Activated gamma-delta T cell treated with Interleukin-2 at 50 U/mL for 16 hours (primary cell): ENCODE measurements around the gene SLC25A6.
A peak's percentile ranks its signal among the peaks of the same experiment; 100 is the strongest.
"Not testable (repeated sequence)": the region's sequence is repeated elsewhere in the genome, so short reads cannot be mapped to it uniquely, and the experiment has no call there.

Experiments
- DNase-seq: peaks from one replicate; pipeline ENCODE4 v3.0.0-alpha.2; 2020

SLC25A6 gene

DNA sequence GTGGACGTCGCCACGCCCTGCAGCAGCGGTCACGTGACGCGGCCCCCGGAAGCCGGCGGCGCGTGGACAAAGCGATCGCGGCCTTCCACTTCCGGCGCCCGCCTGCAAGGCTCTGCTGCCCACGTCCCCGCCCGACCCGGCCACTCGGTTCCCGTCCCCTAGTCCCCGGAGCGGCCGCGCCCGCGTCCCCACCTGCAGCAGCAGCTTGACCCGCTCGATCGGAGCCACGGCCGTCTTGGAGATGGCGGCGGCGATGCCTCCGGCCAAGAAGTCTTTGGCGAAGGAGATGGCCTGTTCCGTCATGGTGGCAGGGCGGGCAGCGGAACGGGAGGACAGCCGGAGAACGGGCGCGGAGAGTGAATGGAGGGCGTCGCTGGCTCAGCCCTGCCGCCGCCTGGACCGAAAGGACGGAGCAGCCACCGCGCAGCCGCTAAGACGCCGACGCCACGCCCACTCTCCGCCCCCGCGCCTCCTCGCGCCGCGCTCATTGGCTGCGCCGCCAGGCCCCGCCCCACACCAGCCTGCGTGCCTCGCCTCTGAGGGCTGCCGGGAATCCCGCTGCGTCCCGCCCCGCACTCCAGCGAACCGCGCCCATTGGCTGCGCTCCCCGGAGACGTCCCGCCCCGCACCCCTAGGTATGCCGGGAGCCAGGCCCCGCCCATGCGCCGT, at the start of gene SLC25A6:
Gene SLC25A6, minus strand, starts transcription at position 407 of the 669 bp plus-strand sequence. Its CDS starts 104 bp downstream, at position 303.
- peak; percentile 99 for DNase-seq

DNA sequence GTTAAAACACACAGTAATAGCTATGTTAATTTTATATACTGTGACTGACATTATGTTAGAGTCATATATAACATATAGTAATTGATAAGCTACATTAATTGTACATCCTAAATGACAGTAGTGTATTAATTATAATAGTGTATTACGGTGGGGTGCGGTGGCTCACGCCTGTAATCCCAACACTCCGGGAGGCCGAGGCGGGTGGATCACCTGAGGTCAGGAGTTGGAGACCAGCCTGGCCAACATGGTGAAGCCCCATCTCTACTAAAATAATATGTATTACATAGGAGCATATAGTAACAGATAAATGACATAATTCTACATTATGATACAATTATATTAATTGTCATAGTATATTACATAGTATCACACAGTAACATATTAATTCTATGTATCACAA, 48.6 kb upstream of the SLC25A6 start:
- no peak for DNase-seq

DNA sequence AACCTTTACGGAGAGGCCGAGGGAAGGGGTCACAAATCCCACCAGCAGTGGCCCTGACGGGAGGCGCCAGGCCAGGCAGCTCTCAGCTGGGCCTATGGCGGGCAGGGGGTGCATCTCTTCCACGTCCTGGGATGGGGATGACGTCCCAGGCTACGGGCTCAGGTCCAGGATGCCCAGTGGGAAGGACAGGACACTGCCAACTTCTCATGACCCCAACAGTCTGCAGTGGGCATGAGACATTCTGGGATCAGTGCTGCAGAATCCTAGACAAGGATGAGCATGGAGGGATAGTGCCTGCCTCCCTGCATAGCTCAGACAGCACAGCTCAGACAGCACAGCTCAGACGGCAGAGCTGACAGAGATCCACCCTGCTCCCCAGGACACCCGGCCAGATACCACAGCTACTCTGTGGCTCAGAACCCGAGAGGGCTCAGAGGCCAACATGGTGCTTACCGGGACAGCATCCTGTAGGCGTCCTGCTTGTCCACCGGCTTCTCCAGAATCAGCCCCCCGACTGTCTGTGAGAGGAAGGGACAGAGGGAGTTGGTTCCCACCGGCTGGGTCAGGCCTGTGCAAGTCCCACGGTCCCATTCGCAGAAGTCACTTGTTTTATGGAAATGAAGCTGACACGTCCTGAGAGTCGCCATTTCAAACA, 43.5 kb upstream of the SLC25A6 start:
- no peak for DNase-seq

DNA sequence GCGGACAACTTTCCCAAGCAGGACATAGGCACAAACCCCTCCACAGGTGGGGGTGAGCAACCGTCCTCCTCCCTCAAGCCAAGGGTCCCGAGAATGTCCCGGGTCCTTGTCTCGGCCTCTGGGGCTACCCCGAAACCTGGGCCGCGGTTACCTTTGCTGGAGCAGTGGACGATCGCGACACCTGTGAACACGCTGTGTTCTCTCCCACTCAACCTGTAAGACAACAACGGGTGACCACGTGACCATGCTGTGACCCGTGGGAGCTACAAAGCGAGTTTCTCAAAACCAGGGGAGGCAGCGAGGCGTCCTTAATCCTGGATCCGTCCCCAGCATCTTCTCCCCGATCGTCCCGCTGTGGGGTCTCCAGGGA, 42.9 kb upstream of the SLC25A6 start:
- no peak for DNase-seq

DNA sequence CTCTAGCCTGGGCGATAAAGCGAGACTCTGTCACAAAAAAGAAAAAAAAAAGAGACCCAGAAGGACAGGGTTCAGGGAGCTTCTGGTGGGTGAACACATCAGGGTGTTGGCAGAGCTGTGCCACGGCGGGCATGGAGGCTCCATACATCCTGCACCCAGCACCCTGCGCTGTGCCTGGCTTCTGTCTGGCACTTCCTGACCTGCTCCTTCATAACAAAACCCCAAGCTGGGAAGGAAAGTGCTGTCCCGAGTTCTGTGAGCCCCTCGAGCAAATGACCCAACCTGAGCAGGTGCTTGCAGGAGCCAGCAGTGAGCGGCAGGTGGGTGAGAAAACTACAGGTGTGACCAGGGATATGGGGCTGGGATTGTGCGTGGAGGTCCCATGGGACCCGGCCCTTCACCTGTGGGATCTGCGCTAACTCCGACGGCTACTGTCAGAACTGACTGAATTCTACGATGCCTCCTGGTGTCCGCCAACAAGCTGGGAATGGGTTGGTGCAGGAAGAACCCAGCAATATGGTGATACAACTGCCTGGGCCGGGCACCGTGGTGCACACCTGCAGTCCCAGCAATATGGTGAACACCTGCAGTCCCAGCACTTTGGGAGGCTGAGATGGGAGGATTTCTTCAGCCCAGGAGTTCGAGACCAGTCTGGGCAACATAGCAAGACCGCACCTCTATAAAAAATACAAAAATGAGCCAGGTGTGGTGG, 41.9 kb upstream of the SLC25A6 start:
- no peak for DNase-seq

DNA sequence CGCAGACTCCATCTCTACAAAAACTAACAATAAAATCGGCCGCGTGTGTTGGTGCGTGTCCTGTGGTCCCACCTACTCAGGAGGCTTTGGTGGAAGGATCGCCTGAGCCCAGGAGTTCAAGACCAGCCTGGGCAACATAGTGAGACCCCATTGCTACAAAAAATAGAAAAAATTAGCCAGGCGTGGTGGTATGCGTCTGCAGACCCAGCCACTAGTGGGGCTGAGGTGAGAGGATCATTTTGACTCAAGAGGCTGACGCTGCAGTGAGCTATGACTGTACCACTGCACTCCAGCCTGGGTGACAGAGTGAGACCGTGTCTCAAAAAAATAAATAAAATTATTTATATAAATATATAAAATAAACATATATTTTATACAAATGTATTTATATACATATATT, 38.5 kb upstream of the SLC25A6 start:
- no peak for DNase-seq

DNA sequence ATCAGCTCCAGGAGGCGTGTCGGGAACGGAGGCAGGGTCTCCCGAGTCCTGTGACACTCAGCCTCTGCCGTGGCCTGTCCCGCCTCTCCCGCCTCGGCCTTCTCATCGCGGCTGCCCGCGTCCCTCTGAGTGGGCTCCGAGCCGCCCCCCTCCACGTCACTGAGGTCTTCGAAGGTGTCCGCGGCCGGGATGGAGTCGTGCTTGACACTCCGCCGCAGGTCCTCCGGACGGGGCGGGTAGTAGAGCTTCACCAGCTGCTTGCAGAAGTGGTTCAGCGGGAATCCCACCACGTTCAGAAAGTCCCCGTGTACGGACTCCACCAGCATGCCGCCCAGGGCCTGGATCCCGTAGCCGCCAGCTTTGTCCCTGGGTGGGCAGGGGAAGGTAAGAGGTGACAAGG, 35.8 kb upstream of the SLC25A6 start:
- no peak for DNase-seq

DNA sequence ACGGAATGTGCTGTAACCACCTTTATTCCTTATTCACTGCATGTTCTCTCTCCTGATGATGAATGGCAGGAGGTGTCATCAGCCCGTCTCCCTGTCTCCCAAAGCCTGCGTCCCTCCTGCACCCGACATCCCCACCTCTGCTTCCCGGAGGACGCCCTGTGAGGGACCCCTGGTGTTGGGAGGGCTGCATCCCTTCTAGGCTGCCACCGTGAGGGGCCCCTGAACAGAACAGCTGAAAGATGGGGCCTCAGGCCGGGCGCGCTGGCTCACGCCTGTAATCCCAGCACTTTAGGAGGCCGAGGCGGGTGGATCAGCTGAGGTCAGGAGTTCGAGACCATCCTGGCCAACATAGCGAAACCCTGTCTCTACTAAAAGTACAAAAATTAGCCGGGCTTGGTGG, 34.4 kb upstream of the SLC25A6 start:
- not testable (repeated sequence) for DNase-seq

DNA sequence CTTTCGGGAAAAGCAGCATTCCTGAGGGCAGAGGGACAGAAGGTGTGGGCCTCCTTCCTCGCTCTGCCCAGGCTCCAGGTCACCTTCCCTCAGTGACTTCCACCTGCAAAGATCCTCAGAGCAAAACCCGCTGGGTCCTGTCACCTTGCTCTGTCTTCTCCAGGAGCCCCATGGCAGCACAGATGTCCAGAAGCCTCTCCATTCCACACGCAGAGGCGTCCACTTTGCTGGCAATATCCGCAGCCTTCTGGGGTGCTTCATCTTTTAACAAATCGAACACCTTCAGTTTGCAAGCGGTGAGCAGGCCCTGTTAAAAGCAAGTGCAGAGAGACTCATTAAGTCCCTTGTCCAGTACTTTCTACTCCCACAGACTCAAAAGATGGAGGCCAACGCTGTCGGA, 33.5 kb upstream of the SLC25A6 start:
- no peak for DNase-seq

DNA sequence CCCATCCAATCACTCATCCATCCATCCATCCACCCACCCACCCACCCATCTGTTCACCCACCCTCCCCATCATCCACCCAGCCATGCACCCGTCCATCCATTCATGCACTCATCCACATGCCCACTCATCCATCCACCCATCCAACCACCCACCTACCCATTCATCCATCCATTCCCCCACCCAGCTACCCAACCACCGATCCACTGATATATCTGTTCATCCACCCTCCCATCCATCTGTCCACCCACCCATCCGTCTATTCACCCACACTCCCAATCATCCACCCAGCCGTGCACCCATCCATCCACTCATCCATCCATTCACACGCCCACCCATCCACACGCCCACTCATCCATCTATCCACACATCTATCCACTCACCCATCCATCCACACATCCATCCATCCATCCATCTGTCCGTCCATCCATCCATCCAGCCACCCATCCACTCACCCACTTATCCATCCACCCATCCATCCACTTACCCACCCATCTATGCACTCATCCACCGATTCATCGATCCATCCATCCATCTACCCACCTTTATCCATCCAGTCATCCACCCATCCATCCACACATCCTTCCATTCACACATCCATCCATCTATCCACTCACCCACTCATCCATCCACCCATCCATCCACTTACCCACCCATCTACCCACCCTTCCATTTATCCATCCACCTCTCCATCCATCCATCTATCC, 32.4 kb upstream of the SLC25A6 start:
- DNase-seq, result no peak

DNA sequence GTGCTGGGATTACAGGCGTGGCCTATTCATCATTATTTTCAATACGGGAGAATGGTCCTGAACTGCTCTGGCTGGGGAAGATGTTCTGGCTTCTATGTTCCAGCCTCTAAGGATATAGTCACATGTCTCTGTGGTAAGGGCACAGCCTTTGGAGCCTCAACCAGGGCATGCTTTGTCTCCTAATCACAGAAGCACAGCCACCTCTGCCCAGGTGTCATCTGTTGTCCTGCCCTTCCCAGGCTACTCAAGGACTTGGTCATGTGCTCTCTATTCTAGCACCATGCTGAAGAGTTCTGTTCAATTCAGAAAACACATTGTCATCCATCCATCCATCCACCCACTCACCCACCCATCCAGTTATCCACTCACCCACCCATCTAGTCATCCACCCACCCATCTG, 31.3 kb upstream of the SLC25A6 start:
- DNase-seq, result no peak

DNA sequence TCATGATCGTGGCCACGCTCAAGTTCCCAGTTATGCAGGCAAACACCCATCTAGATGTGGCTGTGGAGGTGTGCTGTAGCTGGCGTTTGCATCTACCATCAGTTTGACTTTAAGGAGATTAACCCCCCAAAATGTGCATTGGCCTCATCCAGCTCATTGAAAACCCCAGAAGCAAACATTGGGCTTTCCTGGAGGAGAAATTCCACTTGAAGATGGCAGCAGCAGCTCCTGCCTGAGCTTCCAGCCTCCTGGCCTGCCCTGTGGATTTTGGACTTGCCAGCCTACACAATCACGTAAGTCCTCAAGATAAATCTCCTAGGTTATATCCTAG, 30.2 kb upstream of the SLC25A6 start:
- DNase-seq, result no peak

DNA sequence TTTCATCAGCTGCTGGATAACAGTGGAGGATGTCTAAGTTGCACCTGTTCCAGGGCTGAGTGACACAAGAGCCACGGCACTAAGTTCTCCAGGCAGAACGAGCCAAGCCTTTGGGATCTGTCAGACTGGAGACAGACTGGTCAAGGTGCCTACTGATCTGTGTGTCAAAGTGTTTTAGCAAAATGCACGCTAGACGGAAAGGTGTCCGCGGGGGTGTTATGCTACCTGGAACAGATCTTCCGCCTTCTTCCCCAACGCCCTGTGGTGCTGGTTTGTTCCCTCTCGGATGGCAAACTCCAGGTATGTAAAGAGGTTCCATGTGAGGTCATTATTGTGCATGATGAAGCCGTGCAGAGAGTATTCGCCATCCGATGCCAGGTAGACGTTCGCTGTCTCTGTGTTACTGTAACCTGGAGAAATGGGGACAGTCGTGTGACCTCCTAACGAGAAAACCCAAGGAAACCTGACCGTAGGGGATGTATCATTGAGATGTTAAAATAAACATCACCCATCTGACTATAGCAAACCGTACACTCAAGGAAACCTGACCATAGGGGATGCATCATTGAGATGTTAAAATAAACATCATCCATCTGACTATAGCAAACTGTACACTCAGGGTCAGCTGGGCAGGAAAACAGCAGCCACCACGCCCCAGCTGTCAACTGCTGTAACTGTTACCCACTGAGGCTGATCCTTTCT, 29.7 kb upstream of the SLC25A6 start:
- DNase-seq, result no peak

DNA sequence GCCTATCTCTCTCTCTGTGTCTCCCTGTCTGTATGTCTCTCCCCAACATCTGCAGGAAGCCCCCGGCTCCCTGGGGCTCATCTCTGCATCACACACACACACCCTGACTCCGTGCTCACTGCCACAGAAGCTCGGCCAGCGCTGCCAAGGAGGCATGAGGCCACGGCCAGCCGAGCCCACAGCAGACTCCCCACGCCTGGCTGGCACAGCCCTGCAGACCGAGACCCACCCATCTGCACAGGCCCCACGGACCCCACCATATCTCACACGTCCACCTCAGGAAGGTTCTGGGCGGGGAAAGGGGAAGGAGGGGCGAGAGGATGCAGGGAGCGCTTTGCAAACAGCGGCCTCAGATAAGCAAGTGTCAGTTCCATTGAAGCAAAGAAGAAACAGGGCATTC, 28.5 kb upstream of the SLC25A6 start:
- no peak for DNase-seq

DNA sequence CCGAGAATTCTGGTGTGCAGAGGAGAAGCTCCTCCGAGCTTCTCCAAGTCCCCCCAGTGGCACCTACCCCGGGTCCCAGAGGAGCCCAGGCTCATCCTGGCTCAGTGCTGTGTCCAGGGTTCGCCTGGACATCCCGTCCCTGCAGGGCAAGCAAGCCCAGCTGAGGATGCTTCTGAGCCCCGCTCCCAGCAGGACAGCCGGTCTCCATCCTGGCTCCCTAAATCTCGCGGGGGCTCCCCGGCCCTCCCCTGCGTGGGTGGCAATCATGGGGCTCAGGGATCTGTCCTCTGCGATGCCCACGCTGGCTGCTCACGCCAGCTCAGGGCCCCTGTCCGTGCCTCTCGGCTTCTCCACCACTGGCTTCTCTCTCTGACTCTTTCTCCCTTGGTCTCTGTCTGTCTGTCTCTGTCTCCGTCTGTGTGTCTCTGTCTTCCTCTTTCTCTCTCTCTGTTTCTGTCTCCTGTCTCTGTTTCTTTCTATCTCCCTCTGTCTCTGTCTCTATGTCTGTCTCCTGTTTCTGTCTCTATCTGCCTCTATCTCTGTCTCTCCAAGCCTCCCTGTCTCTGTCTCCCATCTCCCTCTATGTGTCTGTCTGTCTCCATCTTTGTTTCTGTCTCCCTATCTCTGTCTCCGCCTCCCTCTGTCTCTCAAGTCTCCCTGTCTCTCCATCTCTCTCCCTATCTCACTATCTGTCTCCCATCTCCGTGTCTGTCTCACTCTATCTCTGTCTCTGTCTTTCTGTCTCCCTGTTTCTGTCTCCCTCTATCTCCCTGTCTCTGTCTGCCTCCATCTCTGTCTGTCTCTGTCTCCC, 27.8 kb upstream of the SLC25A6 start:
- no peak for DNase-seq

DNA sequence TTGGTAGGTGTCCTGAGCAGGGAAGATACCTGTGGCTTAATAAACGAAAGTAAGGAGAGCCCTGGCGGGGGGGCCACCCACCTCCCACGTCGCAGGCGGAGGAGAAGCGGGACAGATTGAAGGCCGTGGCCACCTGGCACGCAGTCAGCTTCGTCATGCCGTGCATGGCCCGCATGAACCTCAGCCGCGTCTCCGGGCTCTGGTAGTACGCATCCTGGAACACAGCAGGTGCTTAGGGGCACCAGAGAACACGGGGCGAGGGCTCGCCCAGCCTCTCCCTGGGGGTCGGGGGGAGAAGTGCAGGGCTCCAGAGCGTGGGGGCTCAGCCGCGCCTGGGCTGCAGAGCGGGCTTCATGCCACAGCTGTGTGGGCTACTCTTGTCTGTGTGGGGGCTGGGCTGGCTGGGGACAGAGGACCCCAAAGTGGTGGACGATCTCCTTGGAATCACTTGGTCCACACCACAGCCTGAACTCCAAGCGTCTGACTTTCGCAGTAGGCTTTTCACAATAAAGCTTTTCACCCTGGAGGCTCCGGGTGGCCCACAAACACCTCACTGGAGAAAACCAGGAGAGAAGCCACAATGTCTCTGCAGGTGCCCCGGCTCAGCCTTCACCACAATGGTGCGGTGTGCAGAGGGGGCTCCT, 27.1 kb upstream of the SLC25A6 start:
- no peak for DNase-seq

DNA sequence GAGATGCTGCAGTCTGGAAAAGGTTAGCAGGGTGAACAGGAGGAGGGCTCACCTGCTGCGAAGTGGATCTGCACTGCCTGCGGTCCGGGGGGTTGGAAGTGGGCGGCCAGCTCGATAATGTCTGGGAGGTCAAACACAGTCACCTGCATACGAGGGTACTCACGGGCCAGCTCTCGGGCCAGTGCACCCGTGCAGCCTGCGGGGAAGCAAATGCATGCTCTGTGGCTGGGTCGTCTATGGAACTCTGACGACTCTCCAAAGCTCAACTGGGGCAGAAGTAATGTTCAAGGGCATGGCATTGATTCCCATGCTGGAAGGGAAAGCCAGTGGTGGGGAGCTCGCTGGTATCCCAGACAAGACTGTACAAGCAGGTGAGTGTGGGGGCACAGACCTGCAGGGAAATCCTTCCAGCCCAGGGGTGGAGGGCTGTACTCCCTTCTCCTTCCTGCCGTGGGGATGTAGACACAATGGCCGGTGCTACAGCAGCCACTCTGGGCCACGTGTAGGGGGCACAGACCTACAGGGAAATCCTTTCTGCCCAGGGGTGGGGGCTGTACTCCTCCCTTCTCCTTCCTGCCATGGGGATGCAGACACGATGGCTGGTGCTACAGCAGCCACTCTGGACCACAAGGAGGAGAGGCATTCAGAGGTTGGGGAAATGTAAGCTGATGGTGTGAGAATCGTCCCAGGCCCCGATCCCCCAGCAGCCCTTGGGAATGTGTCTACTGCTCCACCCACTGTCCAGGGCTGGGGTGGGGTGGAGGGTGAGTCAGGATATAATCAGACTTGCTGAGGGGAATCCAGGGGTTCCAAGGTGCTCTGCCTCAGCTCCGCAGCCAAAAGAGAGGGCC, 26.2 kb upstream of the SLC25A6 start:
- no peak for DNase-seq

DNA sequence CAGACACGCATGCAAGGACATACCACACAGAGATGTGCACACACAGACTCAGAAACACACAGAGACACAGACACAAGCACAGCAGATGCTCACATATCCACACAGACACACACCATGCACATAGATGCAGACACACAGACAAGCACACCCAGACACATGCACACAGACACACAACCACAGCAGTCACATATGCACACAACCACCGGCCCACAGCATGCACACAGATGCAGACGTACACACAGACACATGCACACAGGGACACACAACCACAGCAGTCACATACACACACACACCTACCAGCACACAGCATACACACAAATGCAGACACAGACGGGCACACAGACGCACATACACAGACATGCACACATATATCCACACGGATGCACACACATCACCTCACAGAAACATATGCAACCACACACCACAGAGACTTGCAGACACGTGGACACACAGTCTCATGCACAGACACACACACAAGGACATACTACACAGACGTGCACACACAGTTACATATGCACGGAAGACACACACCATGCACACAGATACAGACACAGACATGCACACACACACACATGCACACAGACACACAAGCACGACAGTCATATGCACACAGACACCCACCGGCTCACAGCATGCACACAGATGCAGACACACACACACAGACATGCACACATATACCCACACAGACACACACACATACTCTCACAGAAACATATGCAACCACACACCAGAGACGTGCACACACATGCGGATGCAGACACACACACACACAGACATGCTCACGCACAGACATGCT, 25.2 kb upstream of the SLC25A6 start:
- no peak for DNase-seq

DNA sequence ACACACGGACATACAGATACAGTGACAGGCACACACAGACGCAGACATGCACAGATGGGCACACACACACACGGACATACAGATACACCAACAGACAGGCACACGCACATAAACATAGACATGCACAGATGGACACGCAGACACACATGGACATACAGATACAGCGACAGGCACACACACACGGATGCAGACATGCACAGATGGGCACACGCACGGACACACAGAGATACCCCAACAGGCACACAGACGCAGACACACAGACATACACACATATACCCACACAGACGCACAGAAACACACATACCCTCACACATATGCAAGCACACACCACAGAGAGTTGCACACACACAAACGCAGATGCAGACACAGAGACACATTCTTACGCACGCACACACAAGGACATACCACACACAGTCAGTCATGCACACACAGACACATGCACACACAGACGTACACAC, 24.4 kb upstream of the SLC25A6 start:
- no peak for DNase-seq
